Tibial artery (tissue), 4 donors: ENCODE results near the gene CDK11B.
"Not testable (repeated sequence)": the region's sequence is repeated elsewhere in the genome, so short reads cannot be mapped to it uniquely, and the experiment has no call there.

Source experiments
- DNase-seq, 2 donors: peaks; one replicate each; pipeline ENCODE4 v3.0.0-alpha.2; 2019
- H3K27ac ChIP-seq, 2 donors: fragments of 200-600 bp; sonication (generic) in 1 of 2; 1 replicate in 1 of 2; 2 replicates in 1 of 2; pipeline ENCODE4 v1.5.1; 2018 to 2019; ENCODE audit warnings: mild to moderate bottlenecking in 1 of 2
- H3K27me3 ChIP-seq, 2 donors: fragments of 200-600 bp; sonication (generic) in 1 of 2; one replicate each; pipeline versions ENCODE4 v1.5.1 to v1.6.0; 2016 to 2019
- H3K36me3 ChIP-seq, 3 donors: fragments of 200-600 bp; sonication (generic) in 2 of 3; one replicate each; pipeline ENCODE4 v1.5.1; 2016 to 2019; ENCODE audit warnings: mild to moderate bottlenecking in 2 of 3
- H3K4me1 ChIP-seq, 4 donors: fragments of 200-600 bp; sonication (generic) in 2 of 4; 1 replicate in 3 of 4; 2 replicates in 1 of 4; pipeline ENCODE4 v1.5.1; 2016 to 2019
- H3K4me3 ChIP-seq, 2 donors: fragments of 200-600 bp; sonication (generic) in 1 of 2; 1 replicate in 1 of 2; 2 replicates in 1 of 2; pipeline ENCODE4 v1.5.1; 2018 to 2019; ENCODE audit warnings: mild to moderate bottlenecking in 2 of 2
- H3K9me3 ChIP-seq, 3 donors: fragments of 200-600 bp; sonication (generic) in 1 of 3; one replicate each; pipeline ENCODE4 v1.5.1; 2016 to 2019
- CTCF ChIP-seq, 2 experiments: fragments of 200-600 bp in 1 of 2; fragments of 450-650 bp in 1 of 2; IDR thresholded peaks; one replicate each; pipeline ENCODE4 v1.5.1; 2017 to 2019; ENCODE audit warnings: antibody characterized with exemption in 2 of 2, mild to moderate bottlenecking in 1 of 2, moderate library complexity in 1 of 2
- intact Hi-C: fragments of 100-400 bp; cut with DNase I; formaldehyde crosslinking; loops from one replicate; pipeline ENCODE4 v1.15.0; 2023; ENCODE audit warnings: low total_unique reads

CDK11B gene

DNA sequence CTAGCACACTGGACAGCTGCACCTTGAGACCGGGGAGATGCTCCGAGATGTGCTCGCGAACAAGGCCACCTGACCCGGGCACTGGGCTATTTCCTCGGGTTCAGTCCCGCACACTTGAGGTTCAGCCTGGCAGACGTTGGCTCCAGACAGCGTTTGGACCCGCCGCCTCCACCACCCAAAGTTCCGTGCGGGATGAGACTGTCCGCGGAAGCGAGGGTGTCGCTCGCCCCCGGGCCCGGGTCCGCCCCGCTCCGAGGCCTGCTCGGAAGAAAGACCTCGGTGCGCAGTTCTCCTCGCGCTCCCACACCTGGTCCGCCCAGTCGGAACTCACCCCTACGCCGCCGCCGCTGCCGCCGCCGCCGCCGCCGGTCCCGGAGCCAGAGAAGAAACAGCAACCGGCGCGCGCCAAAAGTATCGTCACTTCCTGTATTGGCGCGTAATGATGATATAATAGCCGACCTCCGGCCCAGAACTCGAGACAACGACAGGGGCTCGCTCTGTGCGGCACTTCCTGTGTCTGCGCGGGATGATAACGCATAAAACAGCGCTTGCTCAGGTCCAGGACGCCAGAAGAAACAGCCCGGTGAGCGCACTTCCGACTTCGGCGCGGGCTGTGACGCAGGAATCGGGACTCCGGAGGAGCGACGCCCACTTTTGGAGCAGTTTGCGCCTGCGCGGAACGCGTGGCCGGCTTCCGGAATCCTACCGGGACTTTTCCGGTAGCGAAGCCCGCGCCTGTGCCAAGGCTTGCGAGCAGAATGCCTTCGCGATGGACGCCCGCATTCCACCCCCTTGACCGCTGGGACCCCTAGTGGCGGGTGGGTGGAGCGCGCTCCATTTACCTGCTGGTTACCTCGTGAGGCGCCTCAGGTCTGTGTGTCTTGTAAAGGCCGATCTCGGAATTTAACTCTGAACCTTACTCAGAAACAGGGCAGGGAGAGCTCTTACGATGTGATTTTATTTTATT is at the start of gene CDK11B:
Gene CDK11B (minus strand): TSS at position 422 of the 967 bp plus-strand sequence. CDS start 1,519 bp downstream, outside the sequence.
- Histone ChIP-seq H3K27ac (peak within 1 kb of the TSS; percentile 88 to 89), H3K36me3 (peaks cover 29 to 43% (median 32%) of the 10 kb centered on the region in 3 donors), H3K4me3 (peak within 1 kb of the TSS; percentile 61 to 62), H3K4me1 (peaks cover 0 to 20% (median 8%) of the 10 kb centered on the region in 4 donors)
- intact Hi-C loops: loop anchor here (5.0 kb wide), 1 partner anchor 63 kb away; the partner anchor contains the start of gene CDK11A
- H3K9me3 ChIP-seq, H3K27me3 ChIP-seq: not testable (repeated sequence)
- peak; percentile 86 to 97 for DNase-seq

DNA sequence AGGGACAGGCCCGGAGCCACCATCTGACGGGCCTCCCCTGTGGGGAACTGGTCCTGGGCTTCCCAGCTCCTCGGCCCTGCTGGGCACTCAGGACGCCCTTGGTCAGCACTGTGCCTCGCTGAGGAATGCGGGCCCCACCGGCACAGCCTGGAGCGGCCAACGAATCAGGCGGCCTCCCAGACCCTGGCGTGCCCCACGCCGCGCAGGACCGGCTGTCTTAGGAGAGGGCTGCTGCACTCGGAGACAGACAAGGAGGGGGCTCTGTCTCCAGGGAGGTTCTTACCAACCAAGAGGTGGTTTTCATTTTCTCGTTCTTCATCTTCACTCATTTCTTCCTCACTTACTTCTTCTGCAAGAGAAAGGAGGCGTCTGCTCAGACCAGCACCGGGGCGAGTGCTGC is 49.1 kb upstream of the CDK11B start:
- H3K4me1 ChIP-seq, H3K27me3 ChIP-seq, H3K27ac ChIP-seq, H3K9me3 ChIP-seq, intact Hi-C loops, H3K4me3 ChIP-seq: not testable (repeated sequence)
- peak in 1 of 2 donors; percentile 34 for DNase-seq
- peaks cover 4 to 40% (median 22%) of the 10 kb centered on the region in 3 donors for H3K36me3 ChIP-seq

GRCh38 chr1:1707241-1707640 is 48.4 kb upstream of the CDK11B start:
- H3K27me3 ChIP-seq, H3K27ac ChIP-seq, H3K4me3 ChIP-seq, H3K9me3 ChIP-seq, H3K4me1 ChIP-seq, intact Hi-C loops: not testable (repeated sequence)
- peaks cover 4 to 40% (median 22%) of the 10 kb centered on the region in 3 donors for H3K36me3 ChIP-seq
- DNase-seq: peak in 1 of 2 donors; percentile 31

DNA sequence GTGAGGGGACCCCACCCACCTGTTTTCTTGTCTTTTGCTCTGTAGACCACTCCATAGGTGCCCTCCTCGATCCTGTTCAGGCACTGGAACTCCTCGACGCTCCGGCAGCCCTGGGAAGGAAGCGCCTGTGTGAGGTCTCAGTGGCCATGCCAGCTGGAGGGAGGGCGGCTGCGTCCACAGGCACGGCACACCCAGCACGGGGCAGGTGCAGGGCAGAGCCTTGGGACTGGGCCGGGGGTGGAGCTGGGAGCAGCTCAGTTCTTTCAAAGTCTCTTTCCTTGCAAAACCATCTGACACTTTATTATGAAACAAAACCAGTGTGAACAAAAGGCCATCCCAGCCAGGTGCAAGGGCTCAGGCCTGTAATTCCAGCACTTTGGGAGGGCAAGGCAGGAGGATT is 46.8 kb upstream of the CDK11B start:
- H3K27ac ChIP-seq, H3K4me3 ChIP-seq, intact Hi-C loops, H3K4me1 ChIP-seq, H3K27me3 ChIP-seq, DNase-seq, H3K9me3 ChIP-seq: not testable (repeated sequence)
- H3K36me3 ChIP-seq: peaks cover 4 to 40% (median 22%) of the 10 kb centered on the region in 3 donors

DNA sequence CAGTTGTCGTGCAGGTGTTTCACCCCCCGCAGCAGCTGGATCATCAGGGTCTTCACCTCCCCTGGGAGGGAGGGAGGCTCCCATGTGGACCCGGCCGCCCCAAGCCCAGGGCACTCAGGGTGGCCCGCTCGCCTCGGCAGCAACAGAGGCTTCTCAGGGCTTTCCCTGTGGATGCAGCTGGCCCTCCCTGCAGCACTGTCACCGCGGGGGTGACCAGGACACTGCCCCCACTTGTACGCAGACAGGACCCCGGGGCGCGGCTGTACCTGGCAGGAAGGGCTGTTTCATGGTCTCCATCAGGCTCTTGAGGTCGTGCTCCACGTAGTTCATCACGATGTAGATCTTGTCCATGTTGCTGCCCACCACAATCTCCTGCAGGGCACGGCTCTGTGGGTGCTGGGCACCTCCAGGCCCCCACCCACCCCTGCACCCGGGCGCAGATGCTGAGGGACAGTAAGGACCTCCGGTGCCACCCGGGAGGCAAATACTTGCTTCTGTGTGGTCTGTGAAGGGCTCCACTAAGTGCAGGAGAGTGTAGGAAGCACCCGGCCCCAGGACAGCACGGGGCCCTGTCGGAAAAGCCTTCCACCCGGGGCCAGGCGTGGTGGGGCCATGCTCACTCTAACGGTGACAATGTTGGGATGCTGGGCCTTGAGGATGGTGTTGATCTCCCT is 45.6 kb upstream of the CDK11B start:
- H3K27me3 ChIP-seq, H3K4me1 ChIP-seq, H3K9me3 ChIP-seq, intact Hi-C loops, H3K27ac ChIP-seq, H3K4me3 ChIP-seq: not testable (repeated sequence)
- peak in 1 of 2 donors; percentile 51 for DNase-seq
- H3K36me3 ChIP-seq: peaks cover 4 to 40% (median 22%) of the 10 kb centered on the region in 3 donors

- DNase-seq: peak in 1 of 2 donors; percentile 54
- H3K4me3 ChIP-seq: no peak overlapping the region
- intact Hi-C loops: no loop called here
- H3K27ac ChIP-seq: no peak overlapping the region
- no peaks in the 10 kb centered on the region for H3K27me3 ChIP-seq
- H3K36me3 ChIP-seq: peaks cover 4 to 40% (median 22%) of the 10 kb centered on the region in 3 donors
- no peaks in the 10 kb centered on the region for H3K4me1 ChIP-seq
- no peak for TF ChIP-seq CTCF (IDR thresholded peaks at IDR 0.05)
- no peaks in the 10 kb centered on the region for H3K9me3 ChIP-seq
Measured at GRCh38 chr1:1703796-1704195, 45.0 kb upstream of the CDK11B start.

DNA sequence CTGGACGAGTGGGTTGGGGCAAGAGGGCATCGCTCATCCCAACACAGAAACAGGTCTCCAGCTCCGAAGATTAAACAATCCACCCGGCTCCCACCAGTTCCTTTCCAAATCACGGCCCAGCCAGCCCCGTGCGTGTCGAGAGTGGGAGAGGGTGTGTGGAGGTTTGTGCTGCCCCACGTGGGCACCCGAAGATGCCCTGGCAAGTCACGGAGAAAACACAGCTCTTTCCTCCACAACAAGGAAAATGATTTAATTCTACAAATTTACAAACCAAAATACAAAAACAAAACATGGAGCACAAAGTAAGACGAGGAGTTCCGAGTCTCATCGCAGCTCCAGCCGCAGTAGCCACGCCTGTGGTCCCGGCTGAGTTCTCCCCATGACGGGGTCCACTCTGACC is 43.7 kb upstream of the CDK11B start:
- H3K36me3 ChIP-seq: peaks cover 4 to 36% (median 22%) of the 10 kb centered on the region in 3 donors
- intact Hi-C loops, H3K27ac ChIP-seq, H3K4me3 ChIP-seq, H3K9me3 ChIP-seq, H3K4me1 ChIP-seq, H3K27me3 ChIP-seq: not testable (repeated sequence)
- peak in 1 of 2 donors; percentile 12 for DNase-seq

- H3K4me1 ChIP-seq, H3K9me3 ChIP-seq, DNase-seq, H3K27ac ChIP-seq, H3K4me3 ChIP-seq, intact Hi-C loops, H3K27me3 ChIP-seq: not testable (repeated sequence)
- H3K36me3 ChIP-seq: peaks cover 4 to 19% (median 14%) of the 10 kb centered on the region in 3 donors
Measured at GRCh38 chr1:1700557-1700956, 41.8 kb upstream of the CDK11B start.

GRCh38 chr1:1700067-1700466 is 41.3 kb upstream of the CDK11B start:
- H3K27me3 ChIP-seq, H3K9me3 ChIP-seq, DNase-seq, H3K27ac ChIP-seq, H3K4me3 ChIP-seq, intact Hi-C loops, H3K4me1 ChIP-seq: not testable (repeated sequence)
- peaks cover 4 to 17% (median 14%) of the 10 kb centered on the region in 3 donors for H3K36me3 ChIP-seq

DNA sequence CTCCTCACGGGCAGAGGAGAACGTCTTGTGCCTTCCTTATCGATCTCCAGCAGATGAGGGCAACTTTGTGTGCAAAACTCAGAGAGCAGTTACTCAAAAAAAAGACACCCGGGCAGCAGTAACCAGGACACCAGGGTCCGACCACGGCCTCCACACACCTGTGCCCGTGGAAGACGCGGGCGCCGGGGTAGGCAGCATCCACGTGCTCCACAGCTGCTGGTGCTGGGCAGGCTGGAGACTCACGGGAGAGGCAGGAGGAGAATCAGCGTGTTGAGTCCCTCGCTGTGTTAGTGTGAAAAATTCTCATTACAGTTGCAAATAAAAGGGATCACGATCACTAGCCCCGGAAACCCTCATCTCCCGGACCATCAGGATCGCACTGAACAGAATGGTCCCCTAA is 40.3 kb upstream of the CDK11B start:
- H3K27ac ChIP-seq, H3K4me3 ChIP-seq, H3K9me3 ChIP-seq, intact Hi-C loops, H3K4me1 ChIP-seq, H3K36me3 ChIP-seq, H3K27me3 ChIP-seq: not testable (repeated sequence)
- DNase-seq: peak in 1 of 2 donors; percentile 42

GRCh38 chr1:1697358-1698183 is 38.8 kb upstream of the CDK11B start:
- H3K4me3 ChIP-seq, H3K27me3 ChIP-seq, H3K9me3 ChIP-seq, H3K36me3 ChIP-seq, H3K27ac ChIP-seq, H3K4me1 ChIP-seq, intact Hi-C loops: not testable (repeated sequence)
- DNase-seq: peak in 1 of 2 donors; percentile 45
